Ovary (tissue), 3 donors: ENCODE measurements around the gene GRIN2A.

ENCODE experiments used
- CTCF ChIP-seq, 3 donors: fragments of 450-650 bp in 2 of 3; fragments of 200-600 bp in 1 of 3; IDR thresholded peaks; one replicate each; pipeline versions ENCODE4 v1.5.1 to v1.8.0; 2016 to 2022; ENCODE audit warnings: antibody characterized with exemption in 3 of 3, mild to moderate bottlenecking in 1 of 3
- POLR2A ChIP-seq: fragments of 450-650 bp; IDR thresholded peaks from one replicate; pipeline ENCODE4 v1.6.1; 2017; ENCODE audit warnings: antibody characterized with exemption, mild to moderate bottlenecking, moderate library complexity
- donor health status: DM: no; HTN: no; CAD: no.

GRCh38 chr16:10103700-10104099 lies 78.5 kb downstream of the GRIN2A start:
- TF ChIP-seq CTCF (IDR thresholded peaks at IDR 0.05) (no peak), POLR2A (no peak)
